ENCODE measurements around the gene TMEM86A.

DNA sequence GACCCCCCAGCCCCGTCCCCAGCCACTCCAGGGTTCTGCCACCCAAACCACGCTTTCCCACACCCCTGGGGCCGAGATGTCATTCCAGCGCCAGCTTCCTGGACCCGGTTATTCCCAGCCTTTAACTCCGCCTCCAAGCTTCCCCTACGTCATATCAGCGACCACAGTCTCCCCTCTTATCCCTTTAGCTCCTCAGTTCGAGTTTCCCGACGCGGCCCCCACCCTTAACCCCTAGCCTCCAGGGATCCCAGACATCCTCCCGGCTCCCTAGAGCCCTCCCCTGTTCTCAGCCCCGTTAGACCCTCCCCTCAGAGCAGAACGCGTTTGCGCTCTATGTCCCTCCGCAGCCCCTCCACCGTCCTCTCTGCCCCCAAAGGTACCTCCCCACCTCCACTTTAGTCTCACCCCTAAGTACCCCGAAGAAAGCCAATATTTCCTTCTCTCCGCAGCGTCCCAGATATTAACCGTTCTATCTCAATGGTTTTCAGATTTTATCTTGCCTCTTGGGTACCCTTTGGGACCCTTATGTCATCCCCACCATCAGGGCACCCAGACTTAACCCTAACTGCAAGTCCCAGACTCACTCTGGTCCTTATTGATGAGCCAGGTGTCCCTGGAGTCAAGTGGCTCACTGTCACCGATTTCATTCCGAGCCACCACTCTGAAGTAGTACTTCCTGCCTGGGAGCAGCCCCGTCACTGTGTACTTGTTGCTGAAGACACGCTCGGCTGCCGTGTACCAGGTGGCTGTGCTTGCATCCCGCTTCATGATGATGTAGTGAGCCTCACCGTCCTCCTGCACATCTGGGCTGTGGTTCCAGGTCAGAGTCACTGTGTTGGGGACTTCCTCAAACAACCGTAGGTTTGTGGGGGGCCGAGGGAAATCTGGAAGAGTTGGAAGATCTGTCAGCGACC is 8.0 kb downstream of the TMEM86A start:
- TF ChIP-seq FOXA1 (IDR thresholded peaks at IDR 0.05) (no peak), SP1 (IDR thresholded peaks at IDR 0.05) (no peak), NFRKB (IDR thresholded peaks at IDR 0.05) (no peak), FOXM1 (IDR thresholded peaks at IDR 0.05; ENCODE audit: borderline replicate concordance) (no peak), ZNF384 (IDR thresholded peaks at IDR 0.05) (no peak), L3MBTL2 (conservative IDR thresholded peaks at IDR 0.05) (no peak), HDGF (IDR thresholded peaks at IDR 0.05; ENCODE audit: borderline replicate concordance) (no peak), ARNT (IDR thresholded peaks at IDR 0.05) (no peak), FOXK2 (IDR thresholded peaks at IDR 0.05) (no peak)

All from HEK293T (cell line).